HG02852 (cell line): ENCODE data around the gene RPP38.

Experiments
- ATAC-seq: cut with Tn5 transposase; IDR thresholded peaks from one replicate; pipeline ENCODE4 v1.9.1; 2021; ENCODE audit warnings: mild to moderate bottlenecking, moderate library complexity; ENCODE audit not compliant: unreplicated experiment

The RPP38 gene

DNA sequence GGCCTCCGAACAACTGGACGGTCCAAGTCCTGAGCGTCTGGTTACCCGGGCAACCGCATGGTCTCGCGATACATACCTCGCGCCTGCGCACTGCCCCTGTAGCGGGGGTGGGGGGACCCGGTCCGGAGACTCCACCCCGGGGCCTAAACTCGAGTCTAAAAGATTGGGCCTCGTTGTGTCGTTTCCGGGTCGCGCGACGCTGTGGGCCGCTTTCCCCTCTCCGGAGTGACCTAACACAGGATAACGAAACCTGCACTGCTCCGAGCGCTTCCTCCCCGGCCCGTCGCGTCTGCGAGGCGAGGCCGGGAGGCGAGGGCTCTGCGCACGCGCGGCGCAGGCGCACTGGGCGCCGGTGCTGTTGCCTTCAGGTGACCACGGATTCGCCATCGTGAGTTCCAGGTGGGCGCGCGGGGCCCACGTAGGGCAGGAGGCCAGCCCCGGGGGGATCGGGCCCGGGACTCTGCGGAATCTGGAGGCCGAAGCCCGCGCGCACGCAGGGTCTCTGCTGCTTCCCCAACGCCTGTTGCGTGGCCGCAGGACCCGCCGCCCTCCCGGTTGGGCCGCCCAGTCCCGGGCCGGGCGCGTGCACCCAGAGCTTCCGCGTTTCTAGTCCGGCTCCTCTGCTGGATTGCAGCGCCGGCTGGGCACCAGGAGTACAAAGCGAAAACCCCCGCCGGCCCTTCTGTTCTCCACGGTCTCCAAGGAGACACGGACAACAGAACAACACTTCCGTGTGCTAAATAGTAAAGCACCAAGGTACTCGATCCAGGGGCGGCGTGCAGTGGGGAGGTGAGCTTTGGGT, at the start of gene RPP38:
TSS of gene RPP38 (plus strand) at position 345 of the 802 bp plus-strand sequence. CDS start 5,960 bp downstream, outside the sequence.
- peak; percentile 82 for ATAC-seq

DNA sequence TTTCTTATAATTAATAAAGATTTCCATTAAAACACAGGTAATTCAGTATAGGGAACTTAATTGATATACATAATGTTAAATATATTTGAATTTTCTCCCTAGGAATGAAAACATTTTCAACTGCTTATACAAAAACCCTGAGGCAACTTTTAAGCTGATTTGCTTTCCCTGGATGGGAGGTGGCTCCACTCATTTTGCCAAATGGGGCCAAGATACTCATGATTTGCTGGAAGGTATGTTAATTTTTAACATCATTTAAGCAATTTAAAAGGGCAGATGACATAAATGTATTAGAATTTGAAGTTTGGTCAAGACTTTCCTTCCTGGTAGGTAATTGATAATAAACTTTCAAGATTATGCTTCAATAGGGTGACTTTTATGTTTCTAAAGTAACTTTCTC, 47.6 kb upstream of the RPP38 start:
- no peak for ATAC-seq

GRCh38 chr10:15052121-15052520, 45.0 kb upstream of the RPP38 start:
- no peak for ATAC-seq

DNA sequence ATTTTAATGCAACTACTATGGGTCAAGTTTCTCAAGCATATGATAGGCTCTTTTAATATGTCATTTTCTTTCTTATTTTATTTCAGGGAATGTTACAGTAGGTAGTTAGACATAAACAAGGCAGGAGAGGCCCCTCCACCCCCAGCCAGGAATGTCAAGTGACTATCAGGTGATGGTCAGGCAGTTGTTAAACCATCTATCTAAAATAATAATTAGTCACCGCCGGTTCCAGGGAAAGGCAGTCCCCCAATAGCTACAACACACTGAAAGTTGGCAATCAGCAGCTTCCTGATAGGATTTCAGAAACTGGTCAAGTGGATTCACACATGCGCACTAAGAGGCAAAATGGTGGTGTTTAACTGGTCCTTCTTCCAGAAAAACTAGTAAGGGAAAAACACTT, 44.1 kb upstream of the RPP38 start:
- no peak for ATAC-seq

DNA sequence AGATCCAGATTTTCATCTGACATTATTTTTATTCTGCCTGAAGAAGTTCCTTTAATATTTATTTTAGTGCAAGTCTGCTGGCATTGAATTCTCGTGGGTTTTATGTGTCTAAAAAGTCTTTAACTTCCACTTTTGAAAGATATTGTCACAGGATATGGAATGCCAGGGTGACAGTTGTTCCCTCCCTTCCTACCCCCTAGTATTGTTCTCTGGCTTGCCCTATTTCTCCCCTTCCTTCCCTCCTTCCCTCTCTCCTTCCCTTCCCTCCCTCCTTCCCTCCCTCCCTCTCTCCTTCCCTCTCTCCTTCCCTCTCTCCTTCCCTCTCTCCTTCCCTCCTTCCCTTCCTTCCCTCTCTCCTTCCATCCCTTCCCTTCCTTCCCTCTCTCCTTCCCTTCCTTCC, 38.5 kb upstream of the RPP38 start:
- no peak for ATAC-seq

- no peak for ATAC-seq
These were observed 37.2 kb upstream of the RPP38 start for GRCh38 chr10:15059914-15060313.

- ATAC-seq: no peak
These were observed 36.5 kb upstream of the RPP38 start for GRCh38 chr10:15060638-15061037.

GRCh38 chr10:15067154-15067553, 30.0 kb upstream of the RPP38 start:
- ATAC-seq: no peak

DNA sequence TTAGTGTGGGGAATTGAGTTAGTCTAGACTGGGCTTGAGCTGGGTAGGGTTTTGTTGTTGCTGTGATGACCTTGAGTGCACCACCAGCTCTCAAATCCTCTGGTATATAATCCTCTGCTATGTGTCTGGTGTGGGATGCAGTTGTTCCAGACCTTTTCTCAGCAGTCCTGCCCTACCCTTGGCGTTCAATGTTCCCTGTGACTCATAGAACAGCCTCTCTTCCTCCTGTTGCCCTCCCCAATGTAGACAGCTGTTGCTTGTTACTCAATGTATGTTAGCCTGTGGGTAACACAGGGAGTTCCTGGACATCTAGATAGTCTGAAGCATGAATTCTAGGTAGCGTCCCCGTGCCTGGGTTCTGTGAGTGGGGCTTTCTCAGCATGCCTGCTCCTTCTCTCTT, 28.4 kb upstream of the RPP38 start:
- ATAC-seq: no peak

DNA sequence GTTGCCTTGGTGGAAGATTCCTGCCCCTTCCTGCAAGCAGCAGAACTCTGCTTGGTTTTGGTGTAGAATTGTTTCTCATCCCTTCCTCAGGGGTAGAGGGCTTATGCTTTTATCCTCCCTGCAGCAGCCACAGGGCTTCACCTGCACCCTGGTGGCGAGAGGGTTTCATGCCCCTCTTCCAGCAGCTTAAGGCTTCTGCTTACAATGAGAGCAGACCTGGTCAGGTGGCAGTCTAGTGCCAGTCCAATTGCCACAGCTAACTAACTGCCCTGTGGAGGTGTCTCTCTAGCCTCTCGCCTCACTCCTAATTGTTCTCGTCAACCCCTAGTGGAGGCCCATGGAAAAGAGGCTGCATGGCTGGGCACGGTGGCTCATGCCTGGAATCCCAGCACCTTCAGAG, 27.9 kb upstream of the RPP38 start:
- ATAC-seq: no peak

DNA sequence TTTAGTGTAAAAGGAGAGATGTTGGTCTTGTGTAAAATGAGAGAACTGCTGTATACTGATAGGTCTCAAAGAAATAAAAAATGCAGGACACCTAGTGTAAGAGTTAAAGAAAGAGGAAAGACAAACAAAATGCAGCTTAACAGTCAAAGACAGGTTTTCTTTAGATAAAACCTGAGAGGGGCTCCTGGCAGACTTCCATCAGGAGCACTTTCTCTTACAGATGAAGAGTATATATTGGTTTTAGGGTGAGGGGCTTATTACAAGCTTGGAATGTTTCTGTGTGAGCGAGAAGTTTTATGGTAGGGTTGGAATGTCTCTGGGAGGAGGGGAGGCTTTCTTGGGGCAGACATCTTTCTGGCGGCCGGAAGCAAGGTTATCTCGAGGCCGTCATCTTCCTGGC, 24.8 kb upstream of the RPP38 start:
- no peak for ATAC-seq

GRCh38 chr10:15075421-15075820, 21.7 kb upstream of the RPP38 start:
- ATAC-seq: no peak

DNA sequence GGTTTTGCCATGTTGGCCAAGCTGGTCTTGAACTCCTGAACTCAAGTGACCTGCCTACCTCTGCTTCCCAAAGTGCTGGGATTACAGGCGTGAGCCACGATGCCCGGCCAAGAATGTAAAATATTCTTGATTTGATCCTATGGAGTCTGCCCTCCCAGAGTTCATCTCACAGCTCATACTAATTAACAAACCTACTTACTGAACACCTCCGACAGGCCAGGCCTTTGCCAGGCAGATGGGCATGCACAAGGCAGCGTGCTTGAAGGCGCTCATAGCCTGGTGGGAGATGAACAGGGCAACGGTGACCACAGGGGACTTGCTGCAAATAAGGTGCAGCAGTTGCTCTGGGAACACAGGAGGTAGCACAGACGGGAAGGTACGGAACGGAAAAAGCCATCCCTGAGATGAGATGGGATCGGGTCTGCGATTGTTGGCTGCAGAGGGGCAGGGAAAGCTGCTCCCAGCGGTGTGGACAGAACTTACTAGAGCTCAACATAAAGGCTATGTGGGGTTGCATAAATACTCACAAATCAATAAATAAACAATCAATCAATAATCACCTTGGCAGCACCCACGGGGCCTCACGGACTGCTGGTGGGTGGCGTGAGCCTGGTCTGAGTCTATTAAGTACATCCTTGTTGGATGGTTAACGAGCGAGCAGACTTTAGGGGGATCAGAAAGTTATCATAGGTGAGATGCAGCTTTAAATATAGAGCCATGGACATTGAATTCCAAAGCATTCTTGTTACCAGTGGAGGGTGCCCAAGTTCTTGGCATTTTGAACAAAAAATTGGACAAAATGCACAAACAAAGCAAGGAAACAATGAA, 13.3 kb upstream of the RPP38 start:
- ATAC-seq: no peak

- ATAC-seq: no peak
These were observed 12.6 kb upstream of the RPP38 start for GRCh38 chr10:15084502-15084922.

GRCh38 chr10:15088428-15089261, 8.5 kb upstream of the RPP38 start, which contains the start of gene ACBD7:
TSS of gene ACBD7 (minus strand) at chr10:15088776. CDS start at chr10:15088728, 48 bp downstream.
- ATAC-seq: peak; percentile 100

- ATAC-seq: no peak
These were observed 5.7 kb upstream of the RPP38 start for GRCh38 chr10:15091418-15091817.

GRCh38 chr10:15092855-15093408, 4.2 kb upstream of the RPP38 start:
- ATAC-seq: no peak

GRCh38 chr10:15096661-15097010, 519 bp upstream of the RPP38 start:
- ATAC-seq: peak; percentile 16

DNA sequence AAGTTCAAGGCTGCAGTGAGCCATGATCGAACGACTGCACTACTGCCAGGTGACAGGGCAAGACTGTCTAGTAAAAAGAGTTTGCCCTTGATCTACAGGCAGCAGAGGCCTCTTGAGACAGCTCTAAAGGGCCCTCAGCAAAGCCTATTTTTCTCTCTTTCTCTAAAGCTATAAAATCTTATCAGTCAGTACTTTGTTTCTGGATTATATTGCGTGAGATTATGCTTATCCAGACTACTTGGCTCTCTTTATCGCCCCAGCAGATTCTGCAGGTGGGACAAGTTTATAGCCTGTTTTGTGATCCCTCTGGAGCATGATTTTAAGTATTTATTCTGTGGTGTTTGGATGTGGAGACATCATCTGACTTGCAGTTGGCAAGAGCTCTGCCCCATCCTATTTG, 2.7 kb downstream of the RPP38 start:
- ATAC-seq: no peak

DNA sequence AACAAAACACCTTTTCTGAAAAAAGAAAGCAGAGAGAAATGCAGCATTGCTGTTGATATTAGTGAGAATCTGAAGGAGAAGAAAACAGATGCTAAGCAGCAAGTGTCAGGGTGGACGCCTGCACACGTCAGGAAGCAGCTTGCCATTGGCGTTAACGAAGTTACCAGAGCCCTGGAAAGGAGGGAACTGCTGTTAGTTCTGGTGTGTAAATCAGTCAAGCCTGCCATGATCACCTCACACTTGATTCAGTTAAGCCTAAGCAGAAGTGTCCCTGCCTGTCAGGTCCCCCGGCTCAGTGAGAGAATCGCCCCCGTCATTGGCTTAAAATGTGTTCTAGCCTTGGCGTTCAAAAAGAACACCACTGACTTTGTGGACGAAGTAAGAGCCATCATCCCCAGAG, 6.4 kb downstream of the RPP38 start:
- no peak for ATAC-seq
